ENCODE measurements around the gene COL4A2.

COL4A2 gene

DNA sequence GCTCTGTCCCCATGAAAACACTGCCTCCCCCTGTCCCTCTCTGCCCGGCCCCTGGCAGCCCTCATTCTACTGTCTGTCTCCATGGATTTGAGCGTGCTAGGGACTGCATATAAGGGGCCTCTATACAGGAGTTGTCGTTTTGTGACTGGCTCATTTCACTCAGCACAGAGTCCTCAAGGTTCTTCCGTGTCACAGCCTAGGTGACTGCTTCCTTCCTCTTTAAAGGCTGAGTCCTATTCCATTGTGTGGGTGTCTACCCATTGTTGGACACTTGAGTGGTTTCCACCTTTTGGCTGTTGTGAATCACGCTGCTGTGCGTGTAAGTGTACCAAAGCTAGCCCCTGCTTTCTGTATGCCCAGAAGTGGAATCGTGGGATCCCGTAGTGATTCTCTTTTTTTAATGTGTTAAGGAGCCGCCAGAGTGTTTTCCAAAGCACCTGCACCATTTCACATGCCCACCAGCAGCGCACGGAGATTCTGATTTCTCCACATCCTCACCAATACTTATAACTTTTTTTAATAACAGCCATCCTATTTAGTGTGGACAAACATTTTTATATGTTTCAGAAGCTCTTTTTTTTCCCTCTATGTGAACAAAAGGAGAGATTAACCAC, 116.7 kb downstream of the COL4A2 start:
- no peak for DNase-seq

DNA sequence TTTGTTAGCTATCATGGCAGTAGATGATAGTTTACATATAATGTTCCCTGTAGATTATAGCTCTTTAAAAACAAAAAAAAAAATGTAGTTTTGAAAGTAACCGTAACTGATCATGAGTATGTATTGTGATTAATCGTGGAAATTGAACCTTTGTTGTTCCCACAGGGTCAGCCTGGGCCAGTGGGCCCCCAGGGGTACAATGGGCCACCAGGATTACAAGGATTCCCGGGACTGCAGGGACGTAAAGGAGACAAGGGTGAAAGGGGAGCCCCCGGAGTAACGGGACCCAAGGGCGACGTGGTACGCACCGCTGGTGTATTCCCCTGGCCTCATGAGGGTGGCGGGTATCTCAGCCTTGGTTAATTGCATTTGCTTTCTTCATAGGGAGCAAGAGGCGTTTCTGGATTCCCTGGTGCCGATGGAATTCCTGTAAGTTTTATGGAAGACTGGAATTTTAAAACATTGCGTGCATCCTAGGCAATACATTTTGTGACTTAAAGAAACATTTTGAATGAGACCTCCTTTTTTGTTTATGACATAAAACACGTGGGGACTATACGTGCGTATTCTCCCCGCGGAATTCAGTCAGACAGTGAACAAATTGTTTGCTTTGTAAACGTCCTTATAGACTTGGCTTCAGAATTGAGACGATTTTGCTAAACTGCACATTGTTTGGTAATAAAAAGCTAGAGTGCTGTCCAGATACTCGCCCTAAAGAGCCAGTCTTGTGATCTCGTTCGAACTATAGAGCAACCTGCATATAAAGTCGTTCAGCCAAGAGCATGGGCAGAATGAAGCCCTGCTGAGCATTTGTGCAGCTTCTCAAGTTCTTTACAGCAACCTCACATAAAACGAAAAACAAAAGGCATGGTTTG, 117.7 kb downstream of the COL4A2 start:
- DNase-seq, result no peak

DNA sequence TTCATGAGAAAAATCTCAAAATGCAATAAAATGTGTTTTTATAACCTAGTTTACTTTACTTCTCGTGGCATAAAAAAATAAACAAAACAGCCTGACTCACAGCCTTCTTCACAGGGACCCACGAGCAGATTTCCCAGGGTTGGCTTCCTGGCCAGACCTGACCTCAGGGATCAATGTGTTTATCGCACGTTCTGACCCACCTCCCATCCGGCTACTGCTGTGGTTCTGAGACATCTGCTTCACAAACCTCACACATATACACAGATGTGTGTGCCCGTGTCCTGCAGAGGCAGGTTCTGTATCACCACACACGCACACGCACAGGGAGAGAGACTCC, 118.3 kb downstream of the COL4A2 start:
- DNase-seq, result no peak

DNA sequence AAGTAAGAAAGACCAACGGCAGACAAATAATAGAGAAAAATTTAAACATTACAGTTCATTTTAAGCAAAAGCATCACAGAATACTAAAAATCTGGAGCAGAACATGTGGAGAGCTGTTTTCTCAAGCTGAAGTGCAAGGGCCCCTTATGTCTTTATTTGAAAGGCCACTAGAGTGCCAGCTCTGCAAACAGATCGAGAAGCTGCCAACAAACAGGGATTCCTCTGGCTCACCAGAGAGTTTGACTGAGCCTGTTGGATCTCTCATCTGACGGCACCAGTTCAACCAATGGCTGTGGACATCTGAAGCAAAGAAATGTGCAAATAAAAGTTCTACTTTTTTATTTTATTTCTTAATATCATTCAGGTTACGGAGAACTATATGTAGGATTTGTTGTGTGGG, 119.7 kb downstream of the COL4A2 start:
- no peak for DNase-seq

DNA sequence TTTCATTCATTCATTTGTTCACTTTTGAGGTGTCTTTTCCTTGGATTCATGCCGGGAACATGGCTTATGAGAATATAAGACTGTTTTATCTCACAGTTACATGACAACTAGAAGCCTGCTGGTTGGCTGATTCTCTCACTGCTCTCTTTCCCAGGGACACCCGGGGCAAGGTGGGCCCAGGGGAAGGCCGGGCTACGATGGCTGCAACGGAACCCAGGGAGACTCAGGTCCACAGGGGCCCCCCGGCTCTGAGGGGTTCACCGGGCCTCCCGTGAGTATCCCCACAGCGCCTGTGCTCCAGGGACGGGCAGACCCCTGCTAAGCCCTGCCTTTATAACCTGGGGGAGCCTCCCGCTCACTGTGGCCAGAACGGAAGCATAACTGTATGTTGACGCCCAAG, 121.2 kb downstream of the COL4A2 start:
- no peak for DNase-seq

DNA sequence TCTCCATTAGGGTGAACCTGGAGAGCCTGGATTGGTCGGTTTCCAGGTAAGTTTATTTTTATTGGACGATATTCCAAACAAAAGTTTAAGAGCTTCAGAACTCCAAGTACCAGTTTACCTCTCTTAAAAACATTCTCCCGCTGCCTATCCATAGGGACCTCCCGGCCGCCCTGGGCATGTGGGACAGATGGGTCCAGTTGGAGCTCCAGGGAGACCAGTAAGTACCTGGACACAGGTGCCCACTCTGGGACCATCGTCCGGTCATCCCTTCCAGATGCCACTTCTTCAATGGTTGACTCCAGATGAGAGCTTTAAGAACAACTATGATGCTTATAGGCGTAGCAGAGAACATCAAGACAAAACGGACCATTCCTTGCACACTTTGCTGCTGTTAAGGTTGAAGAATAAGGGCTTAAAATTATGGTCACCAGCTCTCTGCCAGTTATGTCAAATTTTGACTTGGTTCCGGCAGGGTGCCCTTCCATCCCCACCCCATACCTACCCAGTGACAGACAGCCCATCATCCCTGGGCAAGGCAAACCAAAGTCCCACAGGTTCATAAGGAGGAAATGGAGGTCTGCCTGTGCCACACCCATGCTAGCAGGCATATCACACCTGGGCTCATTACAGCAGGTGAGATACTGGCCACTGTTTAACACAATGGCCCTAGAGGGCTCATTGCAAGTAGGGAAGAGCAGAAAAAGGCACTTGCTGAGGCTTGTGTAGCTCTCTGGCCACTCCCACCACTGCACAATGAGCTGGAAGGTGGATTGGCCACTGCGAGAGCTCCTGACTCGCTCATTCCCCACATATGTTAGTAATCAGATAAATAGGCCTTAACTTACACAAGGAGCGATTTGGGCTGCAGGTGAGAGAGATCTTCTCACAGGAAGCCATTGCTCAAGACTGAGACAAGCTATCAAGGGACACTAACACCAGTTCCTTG, 123.6 kb downstream of the COL4A2 start:
- no peak for DNase-seq

DNA sequence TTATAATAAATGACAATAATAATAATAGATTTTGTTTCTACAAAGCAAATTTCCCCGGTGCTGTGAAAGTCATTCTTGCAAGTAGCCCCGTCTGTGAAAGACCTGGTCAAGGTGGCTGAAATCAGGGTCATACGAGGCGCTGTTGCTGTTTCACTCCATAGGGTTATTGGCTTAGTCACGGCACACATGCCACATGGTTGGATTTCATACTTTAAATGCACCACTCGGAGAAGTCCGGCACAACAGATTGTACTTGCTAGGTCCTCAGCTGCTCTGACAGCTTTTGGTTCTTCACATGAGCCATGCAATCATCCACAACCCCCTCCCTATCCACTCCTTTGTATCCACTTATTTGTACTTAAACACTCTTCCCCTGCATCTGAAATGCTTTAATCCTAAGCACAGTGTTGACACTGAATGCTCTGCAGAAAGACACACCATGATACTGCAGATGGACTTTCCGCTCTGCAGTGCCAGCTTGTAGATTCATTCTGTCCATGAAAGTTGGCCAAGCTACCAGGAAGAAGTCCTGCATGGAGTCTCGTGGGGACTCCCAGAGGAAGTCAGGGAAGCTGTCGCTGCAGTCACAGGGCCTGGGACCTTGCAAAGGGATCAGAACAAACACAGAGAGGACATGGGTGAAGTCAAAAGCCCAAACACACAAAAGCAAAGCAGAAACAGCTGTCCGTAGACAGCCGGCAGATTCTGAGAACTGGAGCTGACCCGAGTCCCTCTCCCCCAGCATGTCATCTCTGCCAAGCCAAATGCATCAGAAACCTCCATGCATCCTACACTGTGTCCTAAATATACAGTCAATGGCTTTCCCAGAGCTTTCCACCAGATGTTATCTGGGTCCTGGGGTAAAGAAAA, 124.6 kb downstream of the COL4A2 start:
- DNase-seq, result no peak

DNA sequence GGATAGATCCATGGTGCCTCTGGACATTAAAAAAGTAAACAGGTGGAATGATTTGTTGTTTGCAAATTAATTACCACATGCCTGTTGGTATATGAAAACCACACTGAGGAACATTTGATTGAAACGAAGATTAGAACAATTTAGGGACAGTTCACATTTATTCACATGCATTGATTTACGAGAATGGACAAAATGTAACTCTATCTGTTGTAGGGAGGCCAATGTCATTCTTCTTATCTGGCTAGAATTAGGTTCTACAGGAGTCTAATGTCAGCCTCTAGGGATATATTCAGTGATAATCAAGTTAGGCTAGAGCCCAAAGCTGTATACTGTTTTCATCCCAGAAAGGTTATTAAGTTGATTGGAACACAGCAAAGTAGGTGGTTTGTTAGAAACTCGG, 125.4 kb downstream of the COL4A2 start:
- no peak for DNase-seq

DNA sequence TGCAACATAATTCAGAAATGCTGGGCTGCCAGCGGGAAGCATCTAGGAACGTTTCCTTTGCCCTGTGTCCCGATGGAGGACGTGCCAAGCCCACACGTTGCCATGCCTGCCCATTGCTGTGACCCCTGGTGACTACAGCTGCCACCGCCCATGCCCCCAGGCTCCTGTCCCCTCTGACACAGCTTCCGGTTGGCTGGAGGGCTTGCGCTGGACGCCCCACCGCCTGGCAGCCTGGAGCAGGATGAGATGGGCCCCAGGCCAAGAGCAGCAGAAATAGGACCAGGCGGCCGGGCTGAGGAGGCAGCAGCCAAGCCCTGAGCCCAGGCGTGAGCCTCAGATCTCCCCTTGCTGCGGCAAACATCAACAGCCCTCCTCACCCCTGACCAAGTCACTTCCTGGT, 125.9 kb downstream of the COL4A2 start:
- no peak for DNase-seq

DNA sequence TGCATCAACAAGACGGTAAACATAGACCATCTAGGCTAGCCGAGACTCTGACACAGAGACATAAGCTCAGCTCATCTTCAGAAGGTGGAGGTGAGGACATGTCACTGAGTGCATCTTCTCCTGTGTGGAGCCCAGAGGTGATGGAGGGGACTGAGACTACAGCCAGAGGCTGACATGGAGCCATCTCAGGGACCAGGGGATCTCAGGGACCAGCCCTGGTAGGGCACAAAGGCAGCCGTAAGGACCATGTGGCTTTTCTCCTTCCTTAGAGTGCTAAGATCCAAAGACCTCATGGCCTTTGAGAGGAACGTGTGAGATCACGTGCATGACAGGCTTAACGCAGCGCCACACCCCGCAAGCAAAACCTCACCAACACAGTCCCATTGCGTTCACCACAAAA, 127.5 kb downstream of the COL4A2 start:
- no peak for DNase-seq

DNA sequence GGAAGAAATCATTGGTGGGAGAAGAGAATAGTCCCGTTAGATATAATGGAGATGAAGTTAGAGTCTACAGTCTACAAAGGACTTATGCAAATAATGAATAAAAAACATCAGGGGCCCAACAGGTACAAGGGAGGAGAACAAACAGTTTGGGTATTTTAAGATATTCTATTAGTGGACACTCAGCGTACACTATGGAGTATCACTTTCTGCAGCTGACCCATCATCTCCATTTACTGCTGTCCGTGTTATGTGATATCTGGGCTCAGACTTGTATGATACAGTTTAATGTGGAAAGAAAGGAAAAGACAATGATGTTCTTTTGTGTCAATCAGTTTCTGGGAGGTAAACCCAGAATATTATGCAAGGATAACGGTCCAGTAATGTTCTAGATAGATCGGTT, 128.2 kb downstream of the COL4A2 start:
- no peak for DNase-seq

DNA sequence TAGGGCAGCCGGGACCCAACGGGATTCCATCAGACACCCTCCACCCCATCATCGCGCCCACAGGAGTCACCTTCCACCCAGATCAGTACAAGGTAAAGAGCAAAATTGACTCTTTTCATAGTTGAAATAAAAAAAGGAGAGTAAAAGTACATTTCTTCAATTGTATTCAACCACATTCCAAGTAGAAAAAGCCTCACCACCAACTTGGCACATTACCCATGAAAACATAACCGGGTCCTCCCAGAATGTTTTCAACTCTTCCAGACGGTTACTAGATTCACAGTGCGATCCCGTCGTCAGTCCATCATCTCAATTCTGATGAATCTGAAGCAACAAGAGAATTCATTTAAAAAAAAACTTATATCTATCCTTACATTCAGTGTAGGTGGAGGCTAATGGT, 129.2 kb downstream of the COL4A2 start:
- no peak for DNase-seq

DNA sequence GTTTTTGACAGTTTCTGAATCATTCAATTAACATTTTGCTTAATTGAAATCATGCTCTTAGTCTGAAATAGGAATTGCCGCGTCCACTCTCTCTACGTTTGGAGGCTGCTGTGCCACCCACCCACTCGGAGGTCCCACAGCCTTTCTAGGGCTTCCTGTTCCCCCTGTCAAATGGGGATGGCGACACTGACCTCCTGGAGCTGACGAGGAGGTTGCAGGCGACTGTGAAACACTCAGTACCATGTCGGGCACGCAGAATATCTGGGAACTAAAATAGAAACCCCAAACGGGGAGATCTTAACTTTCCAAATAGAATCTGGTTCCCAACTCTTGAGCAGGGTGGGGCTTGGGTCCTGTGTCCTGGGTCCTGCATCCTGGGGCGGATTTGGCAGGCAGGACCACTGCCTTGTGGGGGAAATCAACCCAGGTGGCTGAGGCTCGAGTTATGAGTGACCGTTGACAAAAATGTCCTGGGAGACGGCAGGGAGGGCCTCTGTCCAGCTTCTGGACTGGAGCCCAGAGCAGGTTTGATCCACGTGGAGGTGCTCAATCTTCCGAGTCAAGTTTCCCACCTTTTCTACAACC, 129.8 kb downstream of the COL4A2 start:
- no peak for DNase-seq

DNA sequence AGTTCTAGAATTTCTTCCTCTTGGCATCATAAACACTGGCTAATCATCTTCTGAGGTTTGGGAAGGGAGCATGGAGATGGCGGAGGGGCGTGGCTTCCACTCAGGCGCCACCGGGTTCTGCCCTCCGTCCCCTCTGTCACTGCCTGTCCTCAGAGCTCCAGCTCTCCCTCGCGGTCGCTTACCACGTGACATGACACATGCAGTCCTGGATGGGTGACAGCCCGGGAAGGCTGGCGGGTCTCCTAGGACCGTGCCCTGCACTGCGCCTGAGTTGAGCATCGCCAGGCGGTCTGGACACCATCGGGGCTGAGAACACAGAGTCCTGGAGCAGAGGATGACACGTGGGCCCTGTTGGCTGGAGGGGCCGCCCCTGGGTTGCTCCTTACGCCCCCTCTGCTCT, 131.1 kb downstream of the COL4A2 start:
- DNase-seq, result no peak

DNA sequence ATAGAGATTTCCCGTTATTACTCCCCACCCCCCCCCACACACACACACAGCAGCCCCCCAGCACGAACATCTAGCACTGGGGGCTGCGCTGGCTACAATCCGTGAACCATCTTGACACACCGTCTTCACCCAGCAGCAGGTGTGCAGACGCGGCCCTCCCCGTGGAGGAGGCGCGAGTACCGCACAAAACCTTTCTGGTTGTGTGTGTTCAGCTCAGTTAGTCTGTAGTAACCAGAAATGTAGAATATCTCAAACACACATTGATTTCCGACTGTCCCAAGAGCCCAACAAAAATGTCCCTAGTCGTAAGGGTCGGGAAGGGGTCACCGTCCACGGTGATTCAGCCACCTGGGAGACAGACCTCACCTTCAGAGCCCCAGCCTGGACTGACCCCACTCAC, 131.7 kb downstream of the COL4A2 start:
- DNase-seq, result no peak

DNA sequence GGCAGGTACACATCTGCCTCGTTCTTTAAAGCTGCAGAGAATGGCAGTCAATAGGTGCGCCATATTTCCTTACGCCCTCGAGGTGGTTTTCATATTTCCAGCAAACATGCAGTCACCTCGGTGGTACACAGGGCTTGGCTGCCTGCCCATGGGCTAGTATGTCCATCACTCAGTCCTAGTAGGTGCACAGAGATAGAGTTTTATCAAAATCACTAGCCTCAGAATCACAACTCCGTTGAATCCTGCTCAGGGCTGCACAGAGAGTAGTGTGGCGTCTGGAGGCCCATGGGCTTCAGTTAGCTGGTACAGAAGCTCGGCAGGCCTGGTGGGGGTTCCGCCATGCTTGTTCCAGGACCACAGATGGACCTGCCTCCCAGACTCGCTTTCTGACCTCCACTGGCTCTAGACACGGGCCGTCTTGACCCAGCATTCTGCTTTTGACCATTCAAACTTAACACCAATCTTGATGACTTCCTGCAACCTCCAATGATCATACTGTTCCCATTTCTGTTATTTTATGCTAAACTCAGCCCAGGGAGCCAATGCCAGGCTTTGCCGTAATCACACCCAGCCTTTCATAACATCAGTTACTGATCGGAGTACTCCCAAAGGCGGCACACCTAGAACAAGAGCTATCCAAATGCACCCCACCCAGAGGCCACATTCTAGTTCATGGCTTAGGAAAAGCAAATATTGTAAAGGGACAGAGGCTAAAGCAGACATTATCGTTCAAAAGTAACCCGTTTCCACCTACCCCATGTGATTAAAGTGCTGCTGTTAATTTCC, 134.1 kb downstream of the COL4A2 start:
- no peak for DNase-seq

DNA sequence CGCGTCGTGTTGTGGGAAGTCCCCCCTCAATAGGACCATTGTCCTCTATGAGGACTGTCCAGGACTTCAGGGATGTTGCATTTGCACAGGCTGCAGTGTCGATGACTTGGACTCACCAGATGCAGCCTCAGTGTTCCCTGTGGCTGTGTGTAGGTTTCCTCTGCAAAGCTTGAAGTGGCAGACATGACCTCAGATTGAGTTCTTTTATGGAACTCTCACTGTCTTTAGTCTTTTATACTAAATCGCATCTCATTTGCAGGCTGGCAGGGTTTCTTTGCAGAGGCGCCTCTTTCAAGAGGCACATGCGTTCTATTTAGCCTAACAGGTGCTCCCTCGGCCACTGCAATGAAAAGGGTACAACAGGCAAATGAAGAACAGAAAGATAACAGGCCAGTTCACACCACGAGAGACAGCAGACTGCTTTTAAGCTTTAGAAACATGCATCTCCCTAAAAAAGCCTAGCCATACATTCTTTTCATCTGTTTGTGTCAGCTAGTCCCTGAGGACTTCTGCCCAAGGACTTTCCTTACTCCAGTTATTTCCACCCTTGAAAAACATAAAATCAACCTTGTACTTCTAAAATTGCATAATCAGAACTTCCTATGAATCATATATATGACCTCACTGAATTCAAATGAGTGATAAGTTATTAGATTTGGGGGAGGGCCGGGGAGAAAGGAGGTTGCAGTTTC, 136.0 kb downstream of the COL4A2 start:
- DNase-seq, result no peak

DNA sequence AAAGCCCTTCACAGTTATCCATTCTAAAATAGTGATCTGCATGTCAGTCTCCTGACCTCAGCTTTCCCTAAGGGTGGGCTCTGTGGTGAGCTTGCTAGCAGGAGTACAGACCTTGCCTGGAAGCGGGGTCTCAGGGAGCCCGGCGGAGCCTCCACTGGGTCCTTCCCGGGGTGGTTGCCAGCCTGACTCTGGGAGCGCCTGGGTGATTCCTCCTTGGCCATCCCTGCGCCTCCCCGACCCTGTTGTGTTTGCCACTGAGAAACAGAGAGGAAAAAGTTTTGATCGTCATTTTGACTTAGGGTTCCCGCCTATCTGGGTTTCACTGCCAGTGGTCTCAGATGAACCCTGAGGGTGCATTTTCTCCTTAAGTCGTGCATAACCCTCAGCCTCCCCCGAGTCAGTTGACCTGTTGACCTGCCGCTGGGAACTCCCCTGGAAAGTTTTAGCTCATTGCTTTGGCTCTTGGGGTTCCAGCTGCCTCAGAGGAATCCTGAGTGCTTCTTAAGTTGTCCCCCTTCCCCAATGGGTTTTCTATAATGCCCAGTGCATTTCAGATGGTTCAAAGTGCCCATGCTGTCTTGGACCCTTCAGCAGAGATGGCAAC, 136.6 kb downstream of the COL4A2 start:
- no peak for DNase-seq

DNA sequence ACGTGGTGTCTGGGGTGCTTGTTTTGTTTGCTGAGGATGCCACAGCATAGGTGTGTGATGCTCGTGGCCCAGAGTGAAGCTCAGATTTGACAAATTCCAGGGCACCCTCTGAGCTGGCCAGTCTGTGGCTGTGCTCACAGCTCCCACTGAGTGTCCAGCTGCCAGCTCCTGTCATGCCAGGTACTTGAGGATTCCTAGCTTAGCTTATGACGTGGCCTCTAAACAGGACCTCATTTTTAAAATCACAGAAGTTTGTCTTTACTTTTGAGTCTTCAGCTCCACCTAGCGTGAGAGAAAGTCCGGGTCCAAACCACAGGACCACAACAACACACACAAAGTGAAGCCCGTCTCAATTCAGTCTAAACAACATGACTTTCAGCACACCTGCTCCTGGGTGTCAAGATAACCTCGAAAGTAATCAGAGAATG, 137.2 kb downstream of the COL4A2 start:
- no peak for DNase-seq

DNA sequence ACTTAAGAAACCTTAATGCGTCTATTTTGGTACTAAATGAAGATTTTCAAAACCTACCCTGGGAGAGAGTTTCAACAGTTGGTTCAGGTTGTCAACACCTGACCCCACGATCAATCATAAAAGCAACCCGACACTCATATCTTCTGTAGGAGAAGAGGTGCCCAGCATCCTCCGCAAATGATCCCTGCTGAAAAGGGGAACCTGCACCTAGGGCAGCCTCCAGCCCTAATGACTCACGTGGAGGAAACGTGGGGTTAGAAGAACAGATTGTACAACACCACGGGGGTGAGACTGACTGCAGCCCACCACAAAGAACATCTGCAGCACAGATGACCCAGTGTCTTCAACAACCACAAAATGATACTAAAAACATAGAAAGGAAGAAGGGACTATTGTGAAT, 138.1 kb downstream of the COL4A2 start:
- no peak for DNase-seq
